Neural cell (in vitro differentiated cells): ENCODE measurements around the gene APOC4.

Experiments
- EP300 ChIP-seq: fragments of 450-650 bp; conservative IDR thresholded peaks from 2 replicates; pipeline ENCODE4 v1.6.1; 2014; ENCODE audit warnings: antibody characterized with exemption, mild to moderate bottlenecking, moderate library complexity; ENCODE audit not compliant: poor library complexity, severe bottlenecking
- EZH2 ChIP-seq: fragments of 200-600, 300-800 bp; shearing (Covaris generic), sonication (generic); IDR thresholded peaks from 2 replicates; pipeline ENCODE4 v1.6.1; 2014; ENCODE audit warnings: antibody characterized with exemption, low read length, borderline replicate concordance, mild to moderate bottlenecking; ENCODE audit not compliant: insufficient read depth, poor library complexity, severe bottlenecking
- POLR2AphosphoS5 ChIP-seq: IDR thresholded peaks from 2 replicates; pipeline ENCODE4 v1.6.1; 2012
- RAD21 ChIP-seq: fragments of 450-650 bp; conservative IDR thresholded peaks from 2 replicates; pipeline ENCODE4 v1.6.1; 2014; ENCODE audit warnings: antibody characterized with exemption, mild to moderate bottlenecking, moderate library complexity
- REST ChIP-seq: IDR thresholded peaks from 2 replicates; pipeline ENCODE4 v1.6.1; 2012; ENCODE audit warnings: borderline replicate concordance
- SMC3 ChIP-seq: fragments of 450-650 bp; conservative IDR thresholded peaks from 2 replicates; pipeline ENCODE4 v1.6.1; 2014; ENCODE audit warnings: antibody characterized with exemption, mild to moderate bottlenecking, moderate library complexity; ENCODE audit not compliant: poor library complexity
- TAF1 ChIP-seq: IDR thresholded peaks from 2 replicates; pipeline ENCODE4 v1.6.1; 2012; ENCODE audit warnings: low read depth
- TF ChIP-seq, protein P1 (sequence below): fragments of 450-650 bp; IDR thresholded peaks from 2 replicates; pipeline ENCODE4 v1.5.1; 2014; ENCODE audit warnings: antibody characterized with exemption, mild to moderate bottlenecking, moderate library complexity; ENCODE audit not compliant: poor library complexity, severe bottlenecking

DNA sequence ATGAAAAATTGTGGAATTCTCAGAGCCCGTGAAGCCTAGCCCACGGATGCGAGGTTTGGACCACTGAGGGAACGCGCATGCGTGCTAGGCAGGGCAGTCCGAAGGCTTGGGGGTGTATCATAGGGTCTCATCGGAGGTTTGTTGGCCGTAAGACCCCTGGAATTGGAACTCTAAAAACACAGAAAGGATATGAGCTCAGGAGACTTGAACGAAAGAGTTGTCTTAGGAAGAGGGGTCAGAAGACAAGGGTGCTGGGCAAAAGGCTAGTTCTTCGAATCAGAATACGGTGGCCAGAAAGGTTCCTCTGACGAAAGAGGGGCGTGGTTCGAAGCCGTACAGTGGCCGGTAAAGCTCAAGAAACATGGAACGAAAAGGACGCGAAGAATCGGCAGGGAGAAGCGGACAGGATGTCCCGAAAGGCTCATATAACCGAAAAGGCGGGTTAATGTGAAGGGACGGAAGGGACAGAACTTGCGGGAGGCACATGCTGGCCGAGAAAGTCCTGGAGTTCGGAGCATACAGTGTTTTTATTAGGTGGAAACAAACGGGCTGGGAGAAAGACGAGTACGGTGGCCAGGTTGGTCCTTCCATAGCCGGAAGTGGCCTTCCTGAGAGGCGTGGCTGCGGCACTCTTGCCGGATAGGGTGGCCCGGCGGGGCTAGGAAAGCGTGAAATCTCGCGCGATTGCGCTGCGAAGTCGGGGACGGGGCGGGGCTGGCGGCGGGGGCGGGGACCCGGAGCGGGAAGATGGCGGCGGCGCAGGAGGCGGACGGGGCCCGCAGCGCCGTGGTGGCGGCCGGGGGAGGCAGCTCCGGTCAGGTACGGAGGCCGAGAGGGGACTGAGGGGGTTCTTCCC lies 12.8 kb downstream of the APOC4 start, which contains the start of gene CLPTM1:
- TF ChIP-seq EZH2: no peak
- TF ChIP-seq, protein P1, sequence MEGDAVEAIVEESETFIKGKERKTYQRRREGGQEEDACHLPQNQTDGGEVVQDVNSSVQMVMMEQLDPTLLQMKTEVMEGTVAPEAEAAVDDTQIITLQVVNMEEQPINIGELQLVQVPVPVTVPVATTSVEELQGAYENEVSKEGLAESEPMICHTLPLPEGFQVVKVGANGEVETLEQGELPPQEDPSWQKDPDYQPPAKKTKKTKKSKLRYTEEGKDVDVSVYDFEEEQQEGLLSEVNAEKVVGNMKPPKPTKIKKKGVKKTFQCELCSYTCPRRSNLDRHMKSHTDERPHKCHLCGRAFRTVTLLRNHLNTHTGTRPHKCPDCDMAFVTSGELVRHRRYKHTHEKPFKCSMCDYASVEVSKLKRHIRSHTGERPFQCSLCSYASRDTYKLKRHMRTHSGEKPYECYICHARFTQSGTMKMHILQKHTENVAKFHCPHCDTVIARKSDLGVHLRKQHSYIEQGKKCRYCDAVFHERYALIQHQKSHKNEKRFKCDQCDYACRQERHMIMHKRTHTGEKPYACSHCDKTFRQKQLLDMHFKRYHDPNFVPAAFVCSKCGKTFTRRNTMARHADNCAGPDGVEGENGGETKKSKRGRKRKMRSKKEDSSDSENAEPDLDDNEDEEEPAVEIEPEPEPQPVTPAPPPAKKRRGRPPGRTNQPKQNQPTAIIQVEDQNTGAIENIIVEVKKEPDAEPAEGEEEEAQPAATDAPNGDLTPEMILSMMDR: peak; percentile 36
- peak; percentile 96 for TF ChIP-seq POLR2AphosphoS5
- TF ChIP-seq TAF1: no peak
- TF ChIP-seq EP300: peak; percentile 80
- no peak for TF ChIP-seq SMC3
- TF ChIP-seq RAD21: no peak
- peak; percentile 78 for TF ChIP-seq REST
